HT1080 (cell line): ENCODE measurements around the gene SLC26A11. TPM values are rescaled to one million over a fixed set of nuclear protein-coding genes. Genes with fewer than 3 reads are reported as not detected.
"Not testable (repeated sequence)": the region's sequence is repeated elsewhere in the genome, so short reads cannot be mapped to it uniquely, and the experiment has no call there.

ENCODE experiments used
- DNase-seq: peaks from one replicate; pipeline ENCODE4 v3.0.0-alpha.2; 2015; ENCODE audit warnings: low read depth
- total RNA-seq: library from RNA; depleted of rRNA; stranded (reverse); fragments of >200 nt; shearing (Covaris generic); gene quantifications from 2 replicates; pipeline ENCODE4 v1.2.3, GENCODE V29; 2014

The SLC26A11 gene
- total RNA-seq, 1 experiment from 2014 or later, result 4.0 TPM

DNA sequence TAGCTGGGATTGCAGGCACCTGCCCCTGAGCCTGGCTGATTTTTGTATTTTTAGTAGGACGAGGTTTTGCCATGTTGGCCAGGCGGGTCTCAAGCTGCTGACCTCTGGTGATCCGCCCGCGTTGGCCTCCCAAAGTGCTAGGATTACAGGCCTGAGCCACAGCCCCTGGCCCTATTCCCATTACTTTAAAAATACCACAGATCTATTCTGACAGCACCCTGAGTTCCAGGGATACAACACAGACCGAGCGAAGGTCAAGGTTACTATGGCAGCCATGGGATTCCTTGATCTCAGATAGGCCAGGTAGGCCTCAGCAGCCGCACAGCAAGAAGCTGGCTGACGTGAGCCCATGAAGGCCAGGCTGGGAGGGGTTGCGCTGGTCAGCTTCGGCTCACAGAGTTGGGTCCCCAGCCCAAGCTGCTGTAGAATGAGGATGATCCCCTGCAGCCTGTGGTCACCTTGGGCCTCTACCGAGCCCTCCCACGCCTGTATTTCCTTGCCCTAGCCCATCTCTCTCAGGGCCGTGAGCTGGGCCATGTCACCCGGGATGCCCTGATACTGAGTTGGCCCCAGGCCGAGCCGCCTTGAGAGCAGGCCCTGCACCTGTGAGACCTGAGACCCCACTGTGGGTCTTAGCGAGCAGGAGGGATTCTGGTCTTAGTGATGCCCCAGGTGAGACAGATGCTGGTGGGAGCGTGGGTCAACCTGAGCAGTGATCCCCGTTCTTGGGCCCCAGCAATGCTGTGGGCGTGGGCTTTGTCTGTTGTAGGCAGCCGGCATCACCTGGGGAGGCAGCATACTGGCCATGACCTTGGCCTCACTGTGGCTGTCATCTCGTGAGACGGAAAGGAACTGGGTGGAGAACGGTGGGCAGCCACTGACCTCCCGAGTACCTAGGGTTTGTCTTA lies 23.6 kb downstream of the SLC26A11 start:
- no peak for DNase-seq

DNA sequence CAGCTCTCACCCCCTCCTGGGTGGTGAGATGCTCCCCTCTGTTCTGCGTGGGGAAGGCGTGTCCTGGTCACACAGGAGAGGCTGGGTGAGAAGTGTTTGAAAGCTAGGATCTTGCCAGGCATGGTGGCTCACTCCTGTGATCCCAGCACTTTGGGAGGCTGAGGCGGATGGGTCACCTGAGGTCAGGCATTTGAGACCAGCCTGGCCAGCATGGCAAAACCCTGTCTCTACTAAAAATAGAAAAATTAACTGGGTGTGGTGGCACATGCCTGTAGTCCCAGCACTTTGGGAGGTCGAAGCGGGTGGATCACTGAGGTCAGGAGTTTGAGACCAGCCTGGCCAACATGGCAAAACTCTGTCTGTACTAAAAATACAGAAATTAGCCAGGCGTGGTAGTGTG lies 24.2 kb downstream of the SLC26A11 start:
- not testable (repeated sequence) for DNase-seq

DNA sequence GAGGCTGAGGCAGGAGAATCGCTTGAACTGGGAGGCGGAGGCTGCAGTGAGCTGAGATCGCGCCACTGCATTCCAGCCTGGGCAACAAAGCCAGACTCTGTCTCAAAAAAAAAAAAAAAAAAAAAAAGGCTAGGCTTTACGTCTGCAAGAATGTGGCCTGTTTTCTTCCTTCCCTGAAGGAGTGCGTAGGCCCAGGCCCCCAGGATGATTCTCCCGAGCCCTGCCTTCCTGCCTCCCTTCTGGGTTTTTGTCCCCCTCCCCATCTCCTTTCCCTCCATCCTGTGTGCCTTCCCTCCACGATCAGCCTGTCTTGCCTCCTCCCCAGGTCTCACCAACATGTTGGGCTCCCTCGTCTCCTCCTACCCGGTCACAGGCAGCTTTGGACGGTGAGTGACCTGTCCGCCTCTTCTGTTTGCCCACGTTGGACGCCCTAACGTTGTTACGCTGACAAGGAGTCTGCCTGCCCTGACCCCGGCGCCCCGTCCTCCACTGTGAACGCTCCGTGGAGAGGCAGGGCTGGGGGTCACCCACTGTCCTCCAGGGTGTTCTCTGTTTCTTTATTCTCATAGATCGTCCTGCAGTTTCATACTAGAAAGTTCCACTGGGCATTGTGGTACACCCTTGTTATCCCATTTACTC lies 24.8 kb downstream of the SLC26A11 start:
- no peak for DNase-seq

DNA sequence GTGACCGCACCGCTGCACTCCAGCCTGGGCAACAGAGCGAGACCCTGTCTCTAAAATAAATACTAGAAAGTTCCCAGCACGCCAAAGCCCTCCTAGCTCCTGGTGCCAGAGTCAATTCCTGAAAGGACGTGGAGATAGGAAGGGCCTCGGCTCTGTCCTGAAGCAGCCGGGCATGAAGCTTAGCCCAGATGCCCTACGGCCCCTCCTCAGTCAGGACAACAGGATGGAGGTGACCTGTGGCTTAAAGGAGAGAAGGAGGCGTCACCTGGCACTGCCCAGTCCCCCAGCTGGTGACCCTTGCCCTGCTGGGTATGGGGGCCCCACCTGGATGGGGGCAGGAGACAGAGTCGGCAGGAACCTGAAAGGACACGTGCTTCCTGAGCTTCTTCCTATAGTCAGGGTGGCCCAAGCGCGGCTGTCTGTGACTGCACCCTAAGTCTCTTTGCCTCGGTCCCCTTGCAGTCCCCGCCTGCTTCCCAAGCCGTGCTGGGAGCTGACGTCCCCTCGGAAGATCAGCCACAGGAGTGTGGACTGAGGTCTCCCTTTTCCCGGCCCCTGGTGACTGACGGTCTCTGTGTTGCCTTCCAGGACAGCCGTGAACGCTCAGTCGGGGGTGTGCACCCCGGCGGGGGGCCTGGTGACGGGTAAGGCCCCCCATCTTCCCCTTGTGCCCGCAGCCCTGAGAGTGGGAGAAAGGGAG lies 25.5 kb downstream of the SLC26A11 start:
- DNase-seq, result no peak

DNA sequence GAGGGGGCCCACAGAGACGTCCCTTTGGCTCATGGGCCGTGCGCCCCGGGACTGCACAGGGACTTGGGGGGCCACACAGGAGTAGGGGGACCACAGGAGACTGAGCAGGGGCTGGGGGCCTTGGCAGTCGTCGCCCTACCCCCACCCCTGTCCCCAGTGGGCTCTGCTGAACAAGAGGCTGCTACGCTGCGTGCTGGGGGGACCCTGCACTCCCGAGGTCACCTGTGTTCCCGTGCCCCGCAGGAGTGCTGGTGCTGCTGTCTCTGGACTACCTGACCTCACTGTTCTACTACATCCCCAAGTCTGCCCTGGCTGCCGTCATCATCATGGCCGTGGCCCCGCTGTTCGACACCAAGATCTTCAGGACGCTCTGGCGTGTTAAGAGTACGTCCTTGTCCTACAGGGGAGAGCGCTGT lies 26.0 kb downstream of the SLC26A11 start:
- no peak for DNase-seq

DNA sequence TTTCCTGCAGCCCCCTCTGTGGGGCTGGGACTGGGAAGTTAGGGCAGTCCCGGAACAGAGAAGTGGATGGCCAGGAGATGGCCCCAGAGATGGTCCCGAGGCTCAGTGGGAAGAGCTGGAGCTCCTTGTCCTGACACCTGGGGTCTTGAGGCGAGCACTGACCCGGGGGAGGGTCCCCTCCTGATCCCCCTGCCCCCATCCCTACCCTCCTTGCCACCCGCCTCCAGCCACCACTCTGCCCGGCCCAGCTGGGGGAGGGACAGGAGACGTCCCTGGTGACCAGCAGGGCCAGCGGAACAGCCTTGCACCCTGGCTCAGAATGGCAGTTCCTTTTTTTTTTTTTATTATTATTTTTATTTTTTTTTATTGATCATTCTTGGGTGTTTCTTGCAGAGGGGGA lies 26.5 kb downstream of the SLC26A11 start:
- DNase-seq, result no peak

DNA sequence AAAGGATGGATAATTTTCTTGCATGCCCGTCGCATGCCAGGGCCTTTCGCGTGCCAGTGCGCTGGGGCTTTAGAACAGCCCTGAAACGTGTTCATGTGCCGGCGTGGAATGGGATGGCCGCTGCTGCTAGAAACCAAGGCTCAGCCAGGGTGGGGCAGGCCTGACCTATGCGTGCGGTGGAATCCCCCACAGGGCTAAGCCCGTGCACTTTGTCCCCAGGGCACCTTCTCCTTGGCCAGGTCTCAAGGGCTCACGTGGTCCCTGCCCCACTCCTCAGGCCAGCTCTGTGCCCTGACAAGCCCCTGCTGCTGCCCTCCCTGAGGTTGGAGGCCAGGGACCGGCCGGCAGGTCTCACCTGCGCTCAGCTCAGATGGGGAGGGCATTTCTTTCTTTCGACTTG lies 27.3 kb downstream of the SLC26A11 start:
- DNase-seq, result no peak

DNA sequence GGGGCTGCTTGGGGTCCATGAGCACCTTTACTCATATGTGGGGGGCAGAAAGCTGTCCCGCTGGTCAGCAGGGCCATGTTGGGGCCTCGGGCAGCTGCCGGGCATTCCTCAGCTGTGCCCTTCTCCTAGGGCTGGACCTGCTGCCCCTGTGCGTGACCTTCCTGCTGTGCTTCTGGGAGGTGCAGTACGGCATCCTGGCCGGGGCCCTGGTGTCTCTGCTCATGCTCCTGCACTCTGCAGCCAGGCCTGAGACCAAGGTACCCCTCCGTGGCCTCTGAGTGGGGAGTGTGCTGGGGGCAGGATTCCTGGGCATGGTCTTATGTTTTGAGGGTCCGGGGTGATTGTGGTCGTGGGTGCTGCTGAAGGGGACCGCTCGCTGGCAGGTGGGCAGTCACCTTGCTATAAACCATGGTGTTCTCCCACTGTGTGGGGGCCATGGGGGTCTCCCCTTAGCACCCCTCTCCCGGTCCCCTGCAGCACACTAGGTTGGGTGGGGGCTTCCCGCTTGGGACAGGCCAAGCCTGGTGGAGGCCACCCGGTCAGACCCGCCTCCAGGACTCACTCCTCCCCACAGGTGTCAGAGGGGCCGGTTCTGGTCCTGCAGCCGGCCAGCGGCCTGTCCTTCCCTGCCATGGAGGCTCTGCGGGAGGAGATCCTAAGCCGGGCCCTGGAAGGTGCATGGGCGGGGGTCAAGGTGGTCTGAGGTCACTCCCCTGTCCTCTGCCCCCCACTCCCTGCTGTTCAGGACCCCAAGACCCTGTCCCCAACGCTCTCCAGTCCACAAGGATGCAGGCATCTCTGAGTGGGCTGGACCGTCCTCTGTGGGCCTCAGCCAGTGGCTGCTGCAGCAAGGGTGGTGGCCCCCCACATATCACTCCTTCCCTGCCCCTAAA lies 28.0 kb downstream of the SLC26A11 start:
- DNase-seq, result no peak

DNA sequence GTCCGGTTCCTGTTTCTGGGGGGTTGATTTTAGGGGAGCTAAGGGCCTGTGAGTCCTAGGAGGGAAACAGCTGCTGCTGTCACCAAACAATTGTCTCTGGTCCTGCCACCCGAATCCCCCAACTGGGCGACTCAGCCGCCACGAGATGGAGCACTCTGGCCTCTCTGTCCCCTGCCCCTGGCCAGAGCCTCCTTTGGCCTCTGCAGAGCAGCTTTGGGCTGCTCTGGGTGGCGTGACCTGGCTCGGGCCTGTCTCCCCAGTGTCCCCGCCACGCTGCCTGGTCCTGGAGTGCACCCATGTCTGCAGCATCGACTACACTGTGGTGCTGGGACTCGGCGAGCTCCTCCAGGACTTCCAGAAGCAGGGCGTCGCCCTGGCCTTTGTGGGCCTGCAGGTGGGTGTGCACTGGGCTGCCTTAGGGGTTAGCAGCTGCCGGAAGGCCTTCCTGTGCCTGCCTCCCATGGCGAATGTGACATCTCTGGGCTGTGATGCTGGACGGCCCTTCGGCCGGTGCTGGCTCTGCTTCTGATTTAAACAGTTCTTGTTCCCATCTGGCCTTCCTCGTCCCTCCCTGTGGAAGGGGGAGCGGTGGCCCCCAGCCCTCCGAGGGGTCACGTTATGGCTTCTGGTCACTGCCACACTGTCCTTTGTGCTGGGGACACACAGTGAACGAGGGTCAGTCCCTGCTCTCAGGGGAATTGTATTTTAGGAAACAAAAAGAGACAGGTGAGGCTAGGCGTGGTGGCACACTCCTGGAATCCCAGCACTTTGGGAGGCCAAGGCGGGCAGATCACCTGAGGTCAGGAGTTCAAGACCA lies 28.9 kb downstream of the SLC26A11 start:
- no peak for DNase-seq

DNA sequence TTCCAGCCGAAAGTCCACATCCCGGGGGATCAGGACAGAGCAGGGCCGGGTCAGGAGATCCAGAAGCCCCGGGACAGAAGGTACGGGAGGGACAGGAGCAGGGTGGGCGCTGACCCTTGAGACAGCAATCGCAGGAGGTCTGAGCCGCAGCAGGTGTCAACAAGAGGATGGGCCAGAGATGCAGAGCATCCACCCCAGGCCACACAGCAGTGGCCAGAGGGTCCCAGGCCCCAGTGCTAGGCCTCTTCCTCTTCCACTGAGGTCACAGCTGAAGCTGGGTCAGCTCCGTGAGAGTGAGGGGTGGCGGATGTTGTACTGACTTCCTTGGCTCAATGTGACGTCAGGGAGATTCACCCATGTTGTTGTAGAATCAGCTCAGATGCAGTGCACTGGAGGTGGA lies 31.7 kb downstream of the SLC26A11 start:
- no peak for DNase-seq

DNA sequence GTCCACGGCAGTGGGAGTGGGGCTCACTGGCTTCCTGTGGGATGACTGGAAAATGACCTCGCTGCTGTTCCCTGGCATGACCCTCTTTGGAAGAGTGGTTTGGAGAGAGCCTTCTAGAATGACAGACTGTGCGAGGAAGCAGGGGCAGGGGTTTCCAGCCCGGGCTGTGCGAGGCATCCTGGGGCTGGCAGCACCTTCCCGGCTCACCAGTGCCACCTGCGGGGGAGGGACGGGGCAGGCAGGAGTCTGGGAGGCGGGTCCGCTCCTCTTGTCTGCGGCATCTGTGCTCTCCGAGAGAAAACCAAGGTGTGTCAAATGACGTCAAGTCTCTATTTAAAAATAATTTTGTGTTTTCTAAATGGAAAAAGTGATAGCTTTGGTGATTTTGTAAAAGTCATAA lies 32.6 kb downstream of the SLC26A11 start:
- DNase-seq, result no peak

DNA sequence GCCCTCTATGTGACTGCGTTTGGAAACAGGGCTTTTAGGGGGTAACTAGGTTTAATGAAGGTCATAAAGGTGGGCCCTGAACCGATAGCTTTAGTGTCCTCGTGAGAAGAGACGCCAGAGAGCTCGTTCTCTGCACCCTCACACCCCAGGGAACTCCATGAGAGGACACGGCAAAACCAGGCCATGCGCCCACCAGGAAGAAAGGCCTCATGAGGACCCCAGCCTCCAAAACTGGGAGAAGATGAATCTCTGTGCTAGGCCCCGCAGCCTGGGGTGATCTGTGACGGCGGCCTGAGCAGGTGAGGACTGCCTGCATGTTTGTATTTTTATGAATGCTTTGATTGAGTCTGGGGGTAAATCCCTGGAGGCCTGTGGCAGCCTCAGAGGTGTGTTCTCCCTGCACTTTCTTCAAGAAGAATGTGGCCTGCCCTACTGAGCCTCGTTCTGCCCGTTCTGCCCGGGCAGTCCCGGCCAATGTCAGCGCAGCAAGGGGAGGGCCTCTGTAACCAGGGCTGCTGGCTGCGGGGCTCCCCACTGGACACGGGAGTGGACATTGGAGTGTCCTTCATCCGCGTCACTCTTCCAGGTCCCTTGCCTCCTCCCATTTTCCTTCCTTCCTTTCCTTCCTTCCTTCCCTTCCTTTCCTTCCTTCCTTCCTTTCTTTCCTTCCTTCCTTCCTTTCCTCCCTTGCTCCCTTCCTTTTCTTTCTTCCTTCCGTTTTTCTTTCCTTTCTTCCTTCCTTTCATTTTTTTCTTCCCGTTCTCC lies 33.6 kb downstream of the SLC26A11 start:
- DNase-seq, result no peak

DNA sequence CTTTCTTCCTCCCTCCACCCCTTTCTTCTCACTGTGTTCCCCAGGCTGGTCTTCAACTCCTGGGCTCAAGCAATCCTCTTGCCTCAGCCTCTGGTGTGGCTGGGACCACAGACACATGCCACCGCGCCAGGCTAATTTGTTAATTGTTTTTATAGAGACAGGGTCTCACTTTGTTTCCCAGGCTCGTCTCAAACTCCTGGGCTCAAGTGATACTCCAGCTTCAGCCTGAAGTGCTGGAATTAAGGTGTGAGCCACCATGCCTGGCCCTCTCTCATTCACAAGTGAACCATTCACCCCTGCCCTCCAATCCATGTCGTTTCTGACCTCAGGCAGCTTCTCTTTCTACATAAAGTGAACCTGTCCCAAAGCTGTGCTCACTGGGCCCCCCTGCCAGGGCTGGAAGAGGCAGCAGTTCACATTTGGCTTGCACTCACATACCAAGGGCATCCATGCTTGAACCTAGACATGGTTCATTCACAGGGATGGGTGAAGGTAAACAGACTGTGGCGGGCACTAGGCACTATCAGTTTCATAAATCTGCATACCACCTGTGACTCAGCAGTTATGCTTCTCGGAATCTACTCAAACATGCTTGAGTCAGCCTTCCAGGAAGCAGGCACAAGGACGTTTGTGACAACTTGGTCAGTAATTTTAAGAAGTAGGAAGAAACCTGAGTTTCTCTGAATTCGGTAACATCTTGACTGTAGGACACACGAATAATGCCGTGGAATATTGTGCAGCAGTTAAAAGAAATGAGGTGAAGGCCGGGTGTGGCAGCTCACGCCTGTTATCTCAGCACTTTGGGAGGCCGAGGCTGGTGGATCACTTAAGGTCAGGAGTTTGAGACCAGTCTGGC lies 34.4 kb downstream of the SLC26A11 start:
- peak; percentile 90 for DNase-seq

DNA sequence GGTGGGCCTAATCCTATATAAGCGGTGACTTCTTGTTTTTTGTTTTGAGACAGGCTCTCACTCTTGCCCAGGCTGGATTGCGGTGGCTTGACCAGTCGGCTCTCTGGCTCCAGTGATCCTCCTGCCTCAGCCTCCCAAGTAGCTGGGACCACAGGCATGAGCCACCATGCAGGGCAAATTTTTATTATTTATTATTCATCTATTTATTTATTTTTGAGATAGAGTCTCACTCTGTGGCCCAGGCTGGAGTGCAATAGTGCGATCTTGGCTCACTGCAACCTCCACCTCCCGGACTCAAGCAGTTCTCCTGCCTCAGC lies 35.8 kb downstream of the SLC26A11 start:
- DNase-seq, result no peak

DNA sequence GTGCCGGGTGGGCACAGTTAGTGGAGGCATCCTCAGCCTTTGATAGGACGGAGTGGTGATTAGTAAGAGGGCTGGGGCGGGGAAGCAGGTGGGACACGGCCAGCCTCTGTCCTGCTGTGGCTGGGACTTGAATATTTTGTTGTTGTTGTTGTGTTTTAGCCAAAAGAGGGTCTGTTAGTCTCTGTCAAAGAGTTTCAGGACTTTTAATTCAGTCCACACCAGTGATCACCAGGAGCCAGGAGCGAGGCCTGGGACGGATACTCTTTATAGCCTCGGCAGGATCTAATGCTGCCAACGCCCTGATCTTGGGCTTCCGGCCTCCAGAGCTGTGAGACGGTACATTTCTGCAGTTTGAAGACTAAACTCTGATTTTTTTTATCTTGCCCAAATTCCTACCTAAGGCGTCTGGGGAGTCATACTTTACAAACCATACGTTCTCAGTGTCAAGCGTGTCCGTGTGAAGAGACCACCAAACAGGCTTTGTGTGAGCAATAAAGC lies 37.5 kb downstream of the SLC26A11 start:
- no peak for DNase-seq

DNA sequence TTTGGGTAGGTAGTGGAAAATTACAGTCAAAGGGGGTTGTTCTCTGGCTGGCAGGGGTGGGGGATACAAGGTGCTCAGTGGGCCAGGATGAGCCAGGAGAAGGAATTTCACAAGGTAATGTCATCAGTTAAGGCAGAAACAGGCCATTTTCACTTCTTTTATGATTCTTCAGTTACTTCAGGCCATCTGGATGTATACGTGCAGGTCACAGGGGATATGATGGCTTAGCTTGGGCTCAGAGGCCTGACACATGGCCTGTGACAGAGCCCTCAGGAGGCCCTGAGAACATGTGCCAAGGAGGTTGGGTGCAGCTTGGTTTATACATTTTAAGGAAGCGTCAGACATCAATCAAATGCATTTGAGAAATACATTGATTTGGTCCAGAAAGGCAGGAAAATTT lies 38.1 kb downstream of the SLC26A11 start:
- DNase-seq, result not testable (repeated sequence)

DNA sequence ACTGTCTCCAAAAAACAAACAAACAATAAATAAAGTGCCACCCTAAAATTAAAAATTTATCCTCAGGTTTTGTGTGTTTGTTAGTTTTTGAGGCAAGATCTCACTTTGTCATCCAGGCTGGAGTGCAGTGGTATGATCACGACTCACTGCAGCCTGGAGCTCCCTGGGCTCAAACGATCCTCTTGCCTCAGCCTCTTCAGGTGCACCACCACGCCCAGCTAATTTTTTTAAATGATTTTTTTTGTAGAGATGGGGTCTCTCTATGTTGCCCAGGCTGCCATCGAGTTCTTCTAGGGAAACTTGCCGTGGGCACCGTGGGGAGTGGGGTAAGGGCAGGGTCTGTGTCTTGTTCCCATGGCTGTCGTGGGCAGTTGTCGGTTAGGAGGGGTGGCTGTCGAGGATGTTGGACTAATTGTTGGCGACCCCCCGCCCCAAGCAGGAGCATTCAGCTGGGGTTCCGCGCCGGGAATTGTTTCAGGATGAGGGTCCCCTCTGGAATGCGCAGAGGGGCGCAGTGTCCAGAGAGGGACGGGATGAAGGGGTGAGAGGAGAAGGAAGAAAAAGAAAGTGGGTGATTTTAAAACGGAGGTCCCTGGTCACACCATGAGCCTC lies 39.3 kb downstream of the SLC26A11 start:
- DNase-seq, result no peak

DNA sequence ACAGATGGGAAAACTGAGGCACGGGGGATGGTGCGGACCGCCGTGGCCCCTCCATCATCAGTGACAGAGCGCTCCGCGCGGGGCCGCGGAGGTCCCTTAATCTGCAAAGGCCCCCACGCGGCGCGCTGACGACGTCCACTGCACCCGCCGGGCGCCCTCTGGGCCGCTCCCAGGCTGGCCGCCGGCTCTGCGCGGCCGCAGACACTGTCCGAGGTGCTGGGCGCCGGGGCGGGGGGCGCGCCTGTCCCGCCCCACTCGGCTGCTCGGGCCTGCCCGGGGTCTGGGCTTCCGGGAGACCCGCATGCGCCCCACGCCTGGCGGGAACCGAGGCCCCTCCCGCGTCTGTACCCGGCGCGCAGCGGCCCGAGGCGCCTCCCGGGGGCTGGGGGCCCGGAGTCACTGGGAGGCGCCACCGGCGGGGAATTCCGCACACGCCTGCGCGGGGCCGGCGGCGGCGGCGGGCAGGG lies 39.9 kb downstream of the SLC26A11 start:
- peak; percentile 55 for DNase-seq
